ENCODE measurements around the gene COPS7A.

COPS7A gene

GRCh38 chr12:6694701-6695100 is 29.1 kb upstream of the COPS7A start:
- TF ChIP-seq EZH2 (IDR thresholded peaks at IDR 0.05; ENCODE audit: borderline replicate concordance, low read depth, low read length, severe bottlenecking) (no peak), CTCF (IDR thresholded peaks at IDR 0.05; ENCODE audit: borderline replicate concordance, extremely low read depth, low read length, poor library complexity, severe bottlenecking) (no peak)
- Histone ChIP-seq H3K9ac (ENCODE audit: low read depth, low read length) (no peak overlapping the region), H2AFZ (ENCODE audit: low read depth, low read length) (no peak overlapping the region), H3K79me2 (ENCODE audit: insufficient read depth, low read length) (peaks cover 10% of the 10 kb centered on the region), H4K20me1 (ENCODE audit: insufficient read depth, low read length) (no peaks in the 10 kb centered on the region), H3K9me3 (ENCODE audit: insufficient read depth, low read length, severe bottlenecking) (no peaks in the 10 kb centered on the region), H3K36me3 (ENCODE audit: insufficient read depth, low read length) (no peaks in the 10 kb centered on the region), H3K27me3 (ENCODE audit: insufficient read depth, low read length, poor library complexity) (peaks cover 6% of the 10 kb centered on the region), H3K4me2 (ENCODE audit: insufficient read depth, low read length) (no peak overlapping the region), H3K4me1 (ENCODE audit: insufficient read depth, low read length) (peaks cover 14% of the 10 kb centered on the region), H3K27ac (ENCODE audit: low read length) (no peak overlapping the region), H3K4me3 (ENCODE audit: low read depth in 1 of 2, low read length in 2 of 2) (no peak overlapping the region)
- ATAC-seq (ENCODE audit: insufficient read depth, low read depth) (no peak), DNase-seq (no peak)

- H3K27me3 ChIP-seq (ENCODE audit: insufficient read depth, low read length, poor library complexity) = peaks cover 10% of the 10 kb centered on the region
- no peak overlapping the region for H3K9ac ChIP-seq (ENCODE audit: low read depth, low read length)
- ATAC-seq (ENCODE audit: insufficient read depth, low read depth) (no peak), DNase-seq (no peak)
- H2AFZ ChIP-seq (ENCODE audit: low read depth, low read length) = no peak overlapping the region
- H3K36me3 ChIP-seq (ENCODE audit: insufficient read depth, low read length) = no peaks in the 10 kb centered on the region
- no peak overlapping the region for H3K4me3 ChIP-seq (ENCODE audit: low read depth in 1 of 2, low read length in 2 of 2)
- no peaks in the 10 kb centered on the region for H4K20me1 ChIP-seq (ENCODE audit: insufficient read depth, low read length)
- peaks cover 8% of the 10 kb centered on the region for H3K4me1 ChIP-seq (ENCODE audit: insufficient read depth, low read length)
- no peak overlapping the region for H3K4me2 ChIP-seq (ENCODE audit: insufficient read depth, low read length)
- no peak overlapping the region for H3K27ac ChIP-seq (ENCODE audit: low read length)
- TF ChIP-seq CTCF (IDR thresholded peaks at IDR 0.05; ENCODE audit: borderline replicate concordance, extremely low read depth, low read length, poor library complexity, severe bottlenecking) = no peak
- TF ChIP-seq EZH2 (IDR thresholded peaks at IDR 0.05; ENCODE audit: borderline replicate concordance, low read depth, low read length, severe bottlenecking) = no peak
- peaks cover 2% of the 10 kb centered on the region; the same call in 1 of the 2 replicates for H3K79me2 ChIP-seq (ENCODE audit: insufficient read depth, low read length)
- H3K9me3 ChIP-seq (ENCODE audit: insufficient read depth, low read length, severe bottlenecking) = no peaks in the 10 kb centered on the region
These were observed 28.4 kb upstream of the COPS7A start for GRCh38 chr12:6695313-6696045.

GRCh38 chr12:6696690-6697583 is 26.9 kb upstream of the COPS7A start:
- Histone ChIP-seq H3K4me2 (ENCODE audit: insufficient read depth, low read length) (no peak overlapping the region), H3K4me1 (ENCODE audit: insufficient read depth, low read length) (no peaks in the 10 kb centered on the region), H3K27me3 (ENCODE audit: insufficient read depth, low read length, poor library complexity) (peaks cover 17% of the 10 kb centered on the region), H3K36me3 (ENCODE audit: insufficient read depth, low read length) (no peaks in the 10 kb centered on the region), H3K4me3 (ENCODE audit: low read depth in 1 of 2, low read length in 2 of 2) (no peak overlapping the region), H3K27ac (ENCODE audit: low read length) (no peak overlapping the region), H3K9ac (ENCODE audit: low read depth, low read length) (no peak overlapping the region), H2AFZ (ENCODE audit: low read depth, low read length) (no peak overlapping the region), H3K9me3 (ENCODE audit: insufficient read depth, low read length, severe bottlenecking) (no peaks in the 10 kb centered on the region), H3K79me2 (ENCODE audit: insufficient read depth, low read length) (no peaks in the 10 kb centered on the region), H4K20me1 (ENCODE audit: insufficient read depth, low read length) (no peaks in the 10 kb centered on the region)
- ATAC-seq (ENCODE audit: insufficient read depth, low read depth) (no peak), DNase-seq (no peak)
- TF ChIP-seq CTCF (IDR thresholded peaks at IDR 0.05; ENCODE audit: borderline replicate concordance, extremely low read depth, low read length, poor library complexity, severe bottlenecking) (no peak), EZH2 (IDR thresholded peaks at IDR 0.05; ENCODE audit: borderline replicate concordance, low read depth, low read length, severe bottlenecking) (no peak)

All from DND-41 (cell line).